ENCODE measurements around the gene DERL2. TPM values are rescaled to one million over a fixed set of nuclear protein-coding genes. Genes with fewer than 3 reads are reported as not detected.
A peak's percentile ranks its signal among the peaks of the same experiment; 100 is the strongest.

The DERL2 gene
- total RNA-seq, 1 donor, result 45.6 TPM

DNA sequence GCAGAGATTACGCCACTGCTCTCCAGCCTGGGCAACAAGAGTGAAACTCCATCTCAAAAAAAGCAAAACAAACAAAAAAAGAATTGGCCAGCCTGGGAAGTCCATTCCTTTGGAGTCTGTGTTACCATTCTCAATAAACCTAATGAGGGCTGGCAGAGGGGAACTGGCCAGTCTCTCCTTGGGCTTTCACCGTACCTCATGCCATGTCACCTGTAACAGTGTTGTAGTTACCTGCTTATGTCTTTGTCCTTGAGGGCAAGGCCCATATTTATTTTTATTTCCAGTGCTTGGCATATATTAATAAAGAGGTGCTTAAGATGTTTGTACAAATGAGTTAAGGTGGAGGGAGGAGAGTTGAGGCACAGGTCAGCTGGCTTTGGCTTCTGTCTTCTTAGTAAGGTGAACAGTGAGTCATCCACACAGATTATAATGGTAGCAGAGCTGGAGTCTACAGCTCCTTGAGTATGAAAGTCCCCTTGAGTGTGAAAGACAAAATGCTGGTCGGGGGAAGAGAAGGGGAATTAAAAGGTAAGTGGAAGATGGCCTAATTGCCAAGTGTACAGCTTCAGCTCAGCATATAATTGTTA, 55.5 kb downstream of the DERL2 start:
- DNase-seq (ENCODE audit: low read depth), result no peak
- H3K4me3 ChIP-seq (ENCODE audit: low read depth, low read length), result no peak overlapping the region
- TF ChIP-seq, protein P1, sequence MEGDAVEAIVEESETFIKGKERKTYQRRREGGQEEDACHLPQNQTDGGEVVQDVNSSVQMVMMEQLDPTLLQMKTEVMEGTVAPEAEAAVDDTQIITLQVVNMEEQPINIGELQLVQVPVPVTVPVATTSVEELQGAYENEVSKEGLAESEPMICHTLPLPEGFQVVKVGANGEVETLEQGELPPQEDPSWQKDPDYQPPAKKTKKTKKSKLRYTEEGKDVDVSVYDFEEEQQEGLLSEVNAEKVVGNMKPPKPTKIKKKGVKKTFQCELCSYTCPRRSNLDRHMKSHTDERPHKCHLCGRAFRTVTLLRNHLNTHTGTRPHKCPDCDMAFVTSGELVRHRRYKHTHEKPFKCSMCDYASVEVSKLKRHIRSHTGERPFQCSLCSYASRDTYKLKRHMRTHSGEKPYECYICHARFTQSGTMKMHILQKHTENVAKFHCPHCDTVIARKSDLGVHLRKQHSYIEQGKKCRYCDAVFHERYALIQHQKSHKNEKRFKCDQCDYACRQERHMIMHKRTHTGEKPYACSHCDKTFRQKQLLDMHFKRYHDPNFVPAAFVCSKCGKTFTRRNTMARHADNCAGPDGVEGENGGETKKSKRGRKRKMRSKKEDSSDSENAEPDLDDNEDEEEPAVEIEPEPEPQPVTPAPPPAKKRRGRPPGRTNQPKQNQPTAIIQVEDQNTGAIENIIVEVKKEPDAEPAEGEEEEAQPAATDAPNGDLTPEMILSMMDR (IDR thresholded peaks at IDR 0.05; ENCODE audit: insufficient read depth, low read length), result no peak

DNA sequence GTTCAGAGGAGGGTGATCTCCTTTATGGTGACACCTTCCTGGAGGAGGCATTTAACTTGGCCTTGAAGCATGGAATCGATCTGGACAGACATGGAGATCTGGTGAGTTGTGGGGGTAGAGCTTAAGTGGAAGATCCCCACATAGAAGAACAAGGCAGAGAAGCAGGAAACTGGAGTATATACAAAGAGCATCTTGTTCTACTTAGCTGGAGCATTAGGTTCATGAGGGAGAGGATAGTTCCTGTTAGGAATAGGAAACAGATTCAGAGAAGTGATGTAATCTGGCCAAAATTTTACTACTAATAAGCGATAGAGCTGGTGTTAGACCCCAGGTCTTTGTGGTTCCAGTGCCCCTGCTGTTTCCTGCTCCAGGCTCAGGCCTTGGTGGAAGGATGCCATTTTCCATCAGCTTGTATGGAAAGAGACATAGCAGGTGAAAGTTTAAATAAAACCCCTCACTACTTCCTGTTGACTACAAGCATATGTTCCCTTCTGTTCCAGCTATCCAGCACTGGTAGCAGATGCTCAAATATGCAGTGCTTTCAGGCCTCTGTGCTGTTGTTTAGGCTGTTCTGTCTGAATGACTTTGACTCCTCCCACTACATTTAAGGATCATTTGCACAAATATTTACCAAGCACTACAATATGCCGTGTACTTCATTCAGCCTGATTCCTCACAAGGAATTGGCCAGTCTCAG, 56.6 kb downstream of the DERL2 start:
- no peak for DNase-seq (ENCODE audit: low read depth)
- TF ChIP-seq, protein P1 (IDR thresholded peaks at IDR 0.05; ENCODE audit: insufficient read depth, low read length), result no peak
- H3K4me3 ChIP-seq (ENCODE audit: low read depth, low read length), result no peak overlapping the region

DNA sequence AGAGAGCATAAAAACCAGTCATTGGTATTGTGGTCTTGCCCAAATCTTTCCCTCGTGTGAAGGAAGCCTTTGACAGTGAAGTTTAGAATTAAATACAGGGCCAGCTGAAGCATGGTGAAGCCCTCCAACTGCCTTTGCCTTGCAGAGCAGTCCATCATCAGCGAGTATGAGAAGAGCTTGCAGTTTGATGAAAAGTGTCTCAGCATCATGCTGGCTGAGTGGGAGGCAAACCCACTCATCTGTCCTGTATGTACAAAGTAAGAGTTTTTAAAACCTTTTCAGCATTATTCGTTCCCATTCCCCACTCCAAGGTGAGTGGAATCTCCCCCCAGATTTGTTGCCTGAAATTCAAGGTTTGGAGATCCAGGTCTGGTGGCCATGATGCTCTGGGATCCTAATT, 60.2 kb downstream of the DERL2 start:
- DNase-seq (ENCODE audit: low read depth), result no peak
- TF ChIP-seq, protein P1 (IDR thresholded peaks at IDR 0.05; ENCODE audit: insufficient read depth, low read length), result no peak
- no peak overlapping the region for H3K4me3 ChIP-seq (ENCODE audit: low read depth, low read length)

DNA sequence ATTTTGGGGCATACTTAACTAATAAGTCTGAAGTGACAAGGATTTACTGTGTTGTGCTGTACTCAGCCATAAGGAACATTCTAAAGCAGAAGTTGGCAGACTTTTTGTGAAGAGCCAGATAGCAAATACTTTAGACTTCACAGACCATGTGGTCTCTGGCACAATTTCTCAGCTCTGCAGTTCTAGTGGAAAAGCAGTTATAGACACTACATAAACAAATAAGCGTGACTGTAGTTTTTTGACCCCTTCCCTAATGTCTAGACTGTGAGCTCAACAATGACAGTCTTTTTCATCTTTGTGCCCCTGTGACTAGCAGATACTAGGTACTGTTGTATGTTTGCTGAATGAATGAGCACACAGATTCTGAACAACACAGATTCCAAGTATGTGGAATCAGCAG, 61.1 kb downstream of the DERL2 start:
- DNase-seq (ENCODE audit: low read depth), result no peak
- H3K4me3 ChIP-seq (ENCODE audit: low read depth, low read length), result no peak overlapping the region
- TF ChIP-seq, protein P1 (IDR thresholded peaks at IDR 0.05; ENCODE audit: insufficient read depth, low read length), result no peak

DNA sequence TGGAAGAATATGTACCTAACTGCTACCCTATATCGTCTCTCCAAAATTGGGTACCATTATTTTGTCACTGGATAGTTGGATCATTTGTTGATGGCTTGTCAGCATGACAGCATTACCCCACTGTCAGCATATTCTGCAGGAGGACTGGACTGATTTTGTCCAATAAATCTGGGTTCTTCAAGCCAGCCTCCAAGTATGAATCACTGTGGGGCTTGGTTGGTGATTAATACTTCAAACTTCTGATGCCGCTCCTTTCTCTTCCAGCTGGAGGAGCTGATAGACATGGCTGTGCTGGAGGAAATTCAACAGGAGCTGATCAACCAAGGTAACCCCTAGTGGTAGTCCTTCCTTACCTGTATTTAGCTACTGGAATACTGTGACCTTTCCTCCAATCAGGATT, 63.5 kb downstream of the DERL2 start:
- no peak overlapping the region for H3K4me3 ChIP-seq (ENCODE audit: low read depth, low read length)
- DNase-seq (ENCODE audit: low read depth), result peak; percentile 49
- TF ChIP-seq, protein P1 (IDR thresholded peaks at IDR 0.05; ENCODE audit: insufficient read depth, low read length), result no peak

Other genes with a start within 250 kb of the DERL2 start
- 43.5 and 81.4 TPM in 2 replicates for gene RABEP1, start 203.9 kb downstream of the DERL2 start, total RNA-seq (ENCODE audit: low replicate concordance)
- 27.0 and 106 TPM in 2 replicates for gene NUP88, start 66.5 kb downstream of the DERL2 start, total RNA-seq (ENCODE audit: low replicate concordance)
- gene RPAIN, start 66.0 kb downstream of the DERL2 start, total RNA-seq (ENCODE audit: low replicate concordance), result 31.2 and 41.9 TPM in 2 replicates
- gene C1QBP, start 47.0 kb downstream of the DERL2 start, total RNA-seq (ENCODE audit: low replicate concordance), result 189 and 204 TPM in 2 replicates
- gene DHX33, start 17.2 kb downstream of the DERL2 start, total RNA-seq (ENCODE audit: low replicate concordance), result 6.5 and 11.7 TPM in 2 replicates
- 7.4 and 22.8 TPM in 2 replicates for gene MIS12, start 388 bp upstream of the DERL2 start, total RNA-seq (ENCODE audit: low replicate concordance)
- gene NLRP1, start 98.3 kb upstream of the DERL2 start, total RNA-seq (ENCODE audit: low replicate concordance), result 35.1 and 55.4 TPM in 2 replicates

All from fibroblast of the aortic adventitia (primary cell).